WERI-Rb-1 (cell line): Measurements from ENCODE around the gene TSR3.

Source experiments
- DNase-seq: peaks from one replicate; pipeline ENCODE4 v3.0.0-alpha.2; 2020
- H3K27ac ChIP-seq: fragments of 250-450 bp; sonication (Bioruptor Pico); 2 replicates; pipeline ENCODE4 v1.5.1; 2020; ENCODE audit warnings: mild to moderate bottlenecking, moderate library complexity
- H3K27me3 ChIP-seq: fragments of 250-450 bp; sonication (Bioruptor Pico); 2 replicates; pipeline ENCODE4 v1.5.1; 2021; ENCODE audit warnings: mild to moderate bottlenecking, low read depth, moderate library complexity; ENCODE audit not compliant: insufficient read depth, severe bottlenecking
- H3K36me3 ChIP-seq: fragments of 250-450 bp; sonication (Bioruptor Pico); 2 replicates; pipeline ENCODE4 v1.5.1; 2020; ENCODE audit warnings: mild to moderate bottlenecking, moderate library complexity
- H3K4me3 ChIP-seq: 2 replicates; pipeline ENCODE4 v1.5.1; 2011; ENCODE audit warnings: low read depth, mild to moderate bottlenecking, control low read depth, low read length
- H3K9me3 ChIP-seq: fragments of 250-450 bp; sonication (Bioruptor Pico); 2 replicates; pipeline ENCODE4 v1.5.1; 2021; ENCODE audit warnings: mild to moderate bottlenecking, moderate library complexity; ENCODE audit not compliant: severe bottlenecking
- TF ChIP-seq, protein P1 (sequence below): IDR thresholded peaks from 2 replicates; pipeline ENCODE4 v1.5.1; 2011; ENCODE audit warnings: low read depth, mild to moderate bottlenecking, control low read depth, inconsistent platforms, low read length

TSR3 gene

DNA sequence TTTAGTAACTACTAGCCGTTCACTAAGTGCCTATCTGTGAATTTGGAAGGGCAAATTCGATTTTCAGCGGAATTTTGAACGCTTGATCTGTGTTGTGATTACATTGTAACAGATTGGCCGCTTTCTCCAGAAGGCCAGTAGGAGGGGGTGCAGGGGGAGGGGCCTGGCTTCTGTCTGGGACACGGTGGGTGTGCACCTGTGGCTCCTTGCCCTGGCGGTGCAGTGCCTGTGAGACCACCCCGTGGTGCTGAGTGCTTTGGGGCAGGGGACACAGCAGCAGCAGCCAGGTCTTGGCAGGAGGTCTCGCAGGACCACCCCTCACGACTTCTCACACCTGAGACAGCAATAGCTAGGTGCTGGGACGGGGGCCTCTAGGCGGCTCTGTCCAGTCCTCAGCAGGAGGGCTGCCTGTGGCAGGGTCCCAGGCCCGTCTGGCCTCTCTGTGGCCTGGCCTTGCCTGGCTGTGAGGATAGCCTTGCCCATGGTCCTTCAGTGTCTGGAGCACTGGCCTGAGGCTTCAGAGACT is 40.4 kb downstream of the TSR3 start:
- Histone ChIP-seq H3K27ac (no peak overlapping the region; the same call in 1 of the 2 replicates), H3K36me3 (peaks cover 59% of the 10 kb centered on the region)
- TF ChIP-seq, protein P1, sequence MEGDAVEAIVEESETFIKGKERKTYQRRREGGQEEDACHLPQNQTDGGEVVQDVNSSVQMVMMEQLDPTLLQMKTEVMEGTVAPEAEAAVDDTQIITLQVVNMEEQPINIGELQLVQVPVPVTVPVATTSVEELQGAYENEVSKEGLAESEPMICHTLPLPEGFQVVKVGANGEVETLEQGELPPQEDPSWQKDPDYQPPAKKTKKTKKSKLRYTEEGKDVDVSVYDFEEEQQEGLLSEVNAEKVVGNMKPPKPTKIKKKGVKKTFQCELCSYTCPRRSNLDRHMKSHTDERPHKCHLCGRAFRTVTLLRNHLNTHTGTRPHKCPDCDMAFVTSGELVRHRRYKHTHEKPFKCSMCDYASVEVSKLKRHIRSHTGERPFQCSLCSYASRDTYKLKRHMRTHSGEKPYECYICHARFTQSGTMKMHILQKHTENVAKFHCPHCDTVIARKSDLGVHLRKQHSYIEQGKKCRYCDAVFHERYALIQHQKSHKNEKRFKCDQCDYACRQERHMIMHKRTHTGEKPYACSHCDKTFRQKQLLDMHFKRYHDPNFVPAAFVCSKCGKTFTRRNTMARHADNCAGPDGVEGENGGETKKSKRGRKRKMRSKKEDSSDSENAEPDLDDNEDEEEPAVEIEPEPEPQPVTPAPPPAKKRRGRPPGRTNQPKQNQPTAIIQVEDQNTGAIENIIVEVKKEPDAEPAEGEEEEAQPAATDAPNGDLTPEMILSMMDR, result no peak

DNA sequence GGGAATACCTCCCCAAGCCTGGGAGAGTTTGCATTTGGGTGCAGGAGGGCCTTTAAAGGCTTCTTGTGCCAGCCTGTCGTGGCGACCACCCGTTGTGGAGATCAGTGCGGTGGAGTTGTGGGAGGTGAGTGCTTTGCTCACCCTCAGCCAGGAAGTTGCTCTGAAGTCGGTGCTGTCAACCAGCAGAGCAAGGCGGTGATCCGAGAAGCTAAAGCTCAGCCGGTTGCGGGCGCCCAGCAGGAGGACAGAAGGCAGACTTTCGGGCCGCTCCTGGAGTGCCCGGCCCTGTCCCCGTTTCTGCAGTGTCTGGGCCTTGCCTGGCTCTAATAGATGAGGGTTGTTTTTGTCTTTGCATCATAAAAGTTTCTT is 40.9 kb downstream of the TSR3 start:
- DNase-seq, result no peak
- TF ChIP-seq, protein P1, result no peak
- H3K4me3 ChIP-seq, result peak overlapping the region; percentile 86
- no peaks in the 10 kb centered on the region for H3K9me3 ChIP-seq
- H3K27me3 ChIP-seq, result no peaks in the 10 kb centered on the region
- peaks cover 55% of the 10 kb centered on the region for H3K36me3 ChIP-seq
- H3K27ac ChIP-seq, result peak overlapping the region; percentile 83

More for the DNA sequence above, 40.4 kb downstream of the TSR3 start:
- no peak for DNase-seq
- Histone ChIP-seq H3K9me3 (no peaks in the 10 kb centered on the region), H3K4me3 (peak overlapping the region; percentile 86), H3K27me3 (no peaks in the 10 kb centered on the region)

DNA sequence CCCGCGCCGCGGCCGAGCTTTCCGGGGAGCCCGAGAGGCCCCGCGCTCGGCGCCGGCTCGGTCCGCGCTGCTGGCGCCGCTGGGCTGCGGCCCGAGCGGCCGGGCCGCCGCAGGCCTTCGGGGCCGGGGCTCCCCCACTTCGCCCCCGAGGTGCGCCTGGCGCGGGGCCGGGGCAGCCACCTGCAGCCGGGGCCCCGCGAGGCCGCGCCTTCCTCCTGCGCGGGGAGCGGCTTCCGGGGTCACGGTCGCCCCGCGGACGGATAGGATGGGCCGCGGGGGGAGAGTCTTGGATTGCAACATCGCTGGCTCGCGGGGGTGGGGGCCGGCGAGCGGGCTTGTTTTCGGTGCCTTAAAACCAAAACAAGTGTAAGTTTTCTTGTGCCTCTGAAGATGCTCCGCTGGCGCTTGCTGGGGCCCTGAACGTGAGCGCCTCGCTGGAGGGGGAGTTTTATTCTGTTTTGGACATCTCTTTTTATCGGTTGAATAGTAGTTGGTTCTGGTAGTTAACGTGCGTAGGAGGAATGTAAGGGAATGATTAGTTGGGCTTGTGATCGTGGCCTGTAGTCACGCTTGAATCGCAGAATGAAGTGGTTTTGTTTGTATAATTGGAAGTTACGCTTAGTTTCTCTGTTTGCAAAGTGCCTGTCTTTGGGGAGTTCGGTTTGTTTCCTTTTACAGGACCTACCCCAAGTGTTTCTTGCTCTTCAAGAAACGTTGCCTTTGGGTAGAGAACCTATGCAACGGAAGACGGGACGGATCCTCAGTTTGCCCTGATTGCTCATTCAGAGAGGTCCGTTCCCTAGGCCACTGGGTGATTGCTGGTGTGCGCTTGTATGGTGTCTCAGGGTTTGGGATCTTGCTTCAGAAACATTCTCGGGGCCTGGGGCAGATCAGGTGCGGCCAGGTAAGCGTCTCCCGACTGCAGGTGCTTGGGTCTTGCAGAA is 41.5 kb downstream of the TSR3 start:
- Histone ChIP-seq H3K36me3 (peaks cover 48% of the 10 kb centered on the region), H3K9me3 (no peaks in the 10 kb centered on the region), H3K4me3 (peak overlapping the region; percentile 86), H3K27me3 (no peaks in the 10 kb centered on the region), H3K27ac (peak overlapping the region; percentile 83)
- TF ChIP-seq, protein P1, result no peak
- no peak for DNase-seq

DNA sequence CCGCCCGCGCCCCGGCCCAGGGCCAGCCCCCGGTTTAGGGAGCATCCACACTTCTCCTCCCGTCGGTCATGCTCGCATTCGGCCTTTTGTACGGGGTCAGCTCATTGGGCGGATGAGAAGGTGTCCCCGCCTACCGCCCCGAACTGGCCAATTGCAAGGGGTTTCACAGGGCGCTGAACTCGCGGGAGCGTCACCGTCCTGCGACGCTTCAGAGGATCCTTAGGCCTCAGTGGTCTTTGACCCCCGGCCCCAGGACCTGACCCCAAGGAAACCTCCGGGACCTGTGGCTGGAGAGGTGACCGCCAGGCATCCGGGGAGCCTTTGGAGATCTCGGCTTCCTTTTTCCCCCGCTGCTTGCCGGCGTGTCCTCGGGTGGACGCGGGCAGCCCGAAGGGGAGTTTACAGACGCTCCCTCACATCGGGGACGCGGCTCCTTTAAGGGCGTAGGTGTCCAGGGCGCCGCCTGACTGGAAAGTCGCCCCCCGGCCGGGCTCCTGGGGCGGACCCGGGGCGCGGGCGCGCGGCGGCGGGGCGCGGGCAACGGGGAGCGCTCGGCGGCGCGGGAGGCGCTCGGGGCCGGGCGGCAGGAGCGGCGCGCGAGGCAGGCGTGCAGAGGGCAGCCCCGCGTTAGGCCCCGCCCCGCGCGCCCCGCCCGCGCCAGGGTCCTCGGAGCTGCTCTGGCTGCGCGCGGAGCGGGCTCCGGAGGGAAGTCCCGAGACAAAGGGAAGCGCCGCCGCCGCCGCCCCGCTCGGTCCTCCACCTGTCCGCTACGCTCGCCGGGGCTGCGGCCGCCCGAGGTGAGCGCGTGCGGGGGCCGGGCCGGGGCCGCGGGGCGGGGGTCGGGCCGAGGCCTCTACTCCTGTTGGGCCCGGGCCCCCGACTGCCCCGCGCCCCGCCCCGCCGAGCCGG is 42.4 kb downstream of the TSR3 start, which contains the start of gene UBE2I:
Gene UBE2I (plus strand): TSS at position 660 of the 909 bp plus-strand sequence. CDS start 4,395 bp downstream, outside the sequence.
- TF ChIP-seq, protein P1, result no peak
- Histone ChIP-seq H3K27me3 (no peaks in the 10 kb centered on the region), H3K27ac (peak within 1 kb of the TSS; percentile 100), H3K9me3 (no peaks in the 10 kb centered on the region), H3K36me3 (peaks cover 39% of the 10 kb centered on the region), H3K4me3 (peak within 1 kb of the TSS; percentile 86)
- peak; percentile 97 for DNase-seq

DNA sequence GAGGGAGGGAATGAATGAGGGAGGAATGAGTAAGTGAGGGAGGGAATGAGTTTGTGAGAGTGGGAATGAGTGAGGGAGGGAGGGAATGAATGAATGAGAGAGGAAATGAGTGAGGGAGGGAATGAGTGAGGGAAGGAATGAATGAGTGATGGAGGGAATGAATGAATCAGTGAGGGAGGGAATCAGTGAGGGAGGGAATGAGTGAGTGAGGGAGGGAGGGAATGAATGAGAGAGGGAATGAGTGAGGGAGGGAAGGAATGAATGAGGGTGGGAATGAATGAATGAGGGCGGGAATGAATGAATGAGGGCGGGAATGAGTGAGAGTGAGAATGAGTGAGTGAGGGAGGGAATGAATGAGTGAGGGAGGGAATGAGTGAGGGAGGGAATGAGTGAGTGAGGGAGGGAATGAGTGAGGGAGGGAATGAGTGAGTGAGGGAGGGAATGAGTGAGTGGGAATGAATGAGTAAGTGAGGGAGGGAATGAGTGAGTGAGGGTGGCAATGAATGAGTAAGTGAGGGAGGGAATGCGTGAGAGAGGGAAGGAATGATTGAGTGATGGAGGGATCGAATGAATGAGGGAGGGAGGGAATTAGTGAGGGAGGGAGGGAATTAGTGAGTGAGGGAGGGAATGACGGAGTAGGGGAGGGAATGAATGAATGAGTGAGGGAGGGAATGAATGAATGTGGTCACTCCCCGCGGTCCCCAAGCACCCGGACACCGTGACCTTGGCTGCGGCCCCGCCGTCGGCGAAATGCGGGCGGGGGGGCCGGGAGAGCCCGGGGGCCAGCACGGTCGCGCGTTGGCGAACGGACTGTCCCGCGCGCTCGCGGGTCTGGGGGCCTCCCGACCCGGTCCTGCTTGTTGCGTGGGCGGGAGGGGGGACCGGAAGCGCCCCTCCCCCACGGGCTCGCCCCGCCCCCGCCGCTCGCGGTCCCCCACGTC is 43.4 kb downstream of the TSR3 start:
- H3K27ac ChIP-seq, result peak overlapping the region; percentile 100
- DNase-seq, result no peak
- H3K36me3 ChIP-seq, result peaks cover 31% of the 10 kb centered on the region
- no peaks in the 10 kb centered on the region for H3K27me3 ChIP-seq
- no peaks in the 10 kb centered on the region for H3K9me3 ChIP-seq
- TF ChIP-seq, protein P1, result no peak
- peak overlapping the region; percentile 70 for H3K4me3 ChIP-seq
